Measurements from ENCODE around the gene GABRB1.

DNA sequence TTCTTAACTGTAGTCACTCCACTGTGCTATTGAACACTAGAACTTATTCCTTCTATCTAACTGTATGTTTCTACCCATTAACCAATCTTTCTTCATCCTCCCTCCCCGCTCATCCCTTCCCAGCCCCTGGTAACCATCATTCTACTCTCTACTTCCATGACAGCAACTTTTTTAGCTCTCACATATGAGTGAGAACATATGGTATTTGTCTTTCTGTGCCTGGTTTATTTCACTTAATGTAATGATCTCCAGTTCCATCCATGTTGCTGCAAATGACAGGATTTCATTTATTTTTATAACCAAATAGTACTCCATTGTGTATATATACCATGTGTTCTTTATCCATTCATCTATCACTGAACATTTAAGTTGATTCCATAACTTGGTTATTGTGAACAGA, 186.5 kb downstream of the GABRB1 start:
- TF ChIP-seq CTCF (conservative IDR thresholded peaks at IDR 0.05; ENCODE audit: low read length) = no peak
- TF ChIP-seq EZH2phosphoT487 (IDR thresholded peaks at IDR 0.05; ENCODE audit: borderline replicate concordance) = no peak

Data from Loucy (cell line).